Ishikawa (cell line): ENCODE data around the gene ST14.

Source experiments
- CEBPB ChIP-seq: IDR thresholded peaks from 2 replicates; pipeline ENCODE4 v1.6.1; 2012
- CREB1 ChIP-seq: IDR thresholded peaks from 2 replicates; pipeline ENCODE4 v1.6.1; 2012; ENCODE audit warnings: low read depth
- EGR1 ChIP-seq: IDR thresholded peaks from 2 replicates; pipeline ENCODE4 v1.6.1; 2012
- EP300 ChIP-seq: IDR thresholded peaks from 2 replicates; pipeline ENCODE4 v1.6.1; 2012; ENCODE audit warnings: borderline replicate concordance
- FOXM1 ChIP-seq: IDR thresholded peaks from 2 replicates; pipeline ENCODE4 v1.6.1; 2012; ENCODE audit warnings: low read depth, borderline replicate concordance
- MAX ChIP-seq: IDR thresholded peaks from 2 replicates; pipeline ENCODE4 v1.6.1; 2012
- NFIC ChIP-seq: IDR thresholded peaks from 2 replicates; pipeline ENCODE4 v1.6.1; 2012
- RAD21 ChIP-seq: IDR thresholded peaks from 2 replicates; pipeline ENCODE4 v1.6.1; 2012; ENCODE audit warnings: low read depth
- REST ChIP-seq: IDR thresholded peaks from 2 replicates; pipeline ENCODE4 v1.6.1; 2012; ENCODE audit warnings: low read depth, mild to moderate bottlenecking
- TAF1 ChIP-seq: IDR thresholded peaks from 2 replicates; pipeline ENCODE4 v1.6.1; 2012; ENCODE audit warnings: low read depth, mild to moderate bottlenecking
- TCF12 ChIP-seq: IDR thresholded peaks from 2 replicates; pipeline ENCODE4 v1.6.1; 2012; ENCODE audit warnings: low read depth
- TEAD4 ChIP-seq: IDR thresholded peaks from 2 replicates; pipeline ENCODE4 v1.6.1; 2012
- USF1 ChIP-seq: IDR thresholded peaks from 2 replicates; pipeline ENCODE4 v1.6.1; 2012
- YY1 ChIP-seq: IDR thresholded peaks from 2 replicates; pipeline ENCODE4 v1.6.1; 2012; ENCODE audit warnings: low read depth
- ZBTB7A ChIP-seq: IDR thresholded peaks from 2 replicates; pipeline ENCODE4 v1.6.1; 2012; ENCODE audit warnings: low read depth

Gene ST14

GRCh38 chr11:130212431-130212961 is 52.9 kb downstream of the ST14 start:
- TF ChIP-seq REST = no peak
- no peak for TF ChIP-seq EGR1
- TF ChIP-seq TEAD4 = no peak
- TF ChIP-seq MAX = no peak
- no peak for TF ChIP-seq RAD21
- TF ChIP-seq FOXM1 = no peak
- no peak for TF ChIP-seq TAF1
- TF ChIP-seq TCF12 = no peak
- TF ChIP-seq ZBTB7A = no peak
- no peak for TF ChIP-seq EP300
- no peak for TF ChIP-seq CEBPB
- TF ChIP-seq CREB1 = no peak
- TF ChIP-seq YY1 = no peak
- TF ChIP-seq NFIC = no peak
- no peak for TF ChIP-seq USF1

- TF ChIP-seq RAD21 (peak; percentile 85), ZBTB7A (peak; percentile 42; the same call in 1 of the 2 replicates), YY1 (no peak), EGR1 (peak; percentile 50; the same call in 1 of the 2 replicates), USF1 (no peak)
Observed at GRCh38 chr11:130213143-130213978, 53.8 kb downstream of the ST14 start.

- no peak for TF ChIP-seq CEBPB
- no peak for TF ChIP-seq MAX
- no peak for TF ChIP-seq TAF1
- TF ChIP-seq TCF12 = no peak
- TF ChIP-seq FOXM1 = no peak
- no peak for TF ChIP-seq USF1
- TF ChIP-seq EGR1 = no peak
- TF ChIP-seq TEAD4 = no peak
- no peak for TF ChIP-seq EP300
Observed at GRCh38 chr11:130213979-130214281, 54.3 kb downstream of the ST14 start.

GRCh38 chr11:130214861-130215530 is 55.4 kb downstream of the ST14 start:
- TF ChIP-seq YY1 = no peak
- TF ChIP-seq RAD21 = no peak

GRCh38 chr11:130215531-130216220 is 56.1 kb downstream of the ST14 start:
- TF ChIP-seq NFIC (no peak), FOXM1 (no peak), CREB1 (no peak), EP300 (no peak), TCF12 (no peak), EGR1 (no peak), MAX (no peak), CEBPB (no peak), TEAD4 (no peak)

GRCh38 chr11:130216221-130216550 is 56.6 kb downstream of the ST14 start:
- TF ChIP-seq RAD21 (no peak), MAX (no peak), CREB1 (no peak), USF1 (no peak), NFIC (no peak), REST (no peak), TCF12 (no peak), EGR1 (no peak), TEAD4 (no peak)
